Endodermal cell (in vitro differentiated cells): Measurements from ENCODE around the gene BBS9. TPM values are rescaled to one million over a fixed set of nuclear protein-coding genes. Genes with fewer than 3 reads are reported as not detected.

ENCODE experiments used
- DNase-seq: peaks from one replicate; pipeline ENCODE4 v3.0.0-alpha.2; 2017
- H3K27ac ChIP-seq: 2 replicates; pipeline ENCODE4 v1.5.1; 2013; ENCODE audit warnings: mild to moderate bottlenecking, low read depth, low read length, moderate library complexity
- H3K27me3 ChIP-seq: 2 replicates; pipeline ENCODE4 v1.6.1; 2013; ENCODE audit warnings: mild to moderate bottlenecking, low read length, moderate library complexity; ENCODE audit not compliant: insufficient read depth, control insufficient read depth, poor library complexity, severe bottlenecking
- H3K36me3 ChIP-seq: 2 replicates; pipeline ENCODE4 v1.7.0; 2013; ENCODE audit warnings: mild to moderate bottlenecking, low read length, moderate library complexity; ENCODE audit not compliant: control insufficient read depth, insufficient read depth
- H3K4me1 ChIP-seq: one replicate; pipeline ENCODE4 v1.7.0; 2013; ENCODE audit warnings: low read length; ENCODE audit not compliant: control insufficient read depth, insufficient read depth
- H3K4me3 ChIP-seq: 2 replicates; pipeline ENCODE4 v1.5.1; 2013; ENCODE audit warnings: mild to moderate bottlenecking, low read length, moderate library complexity
- H3K9ac ChIP-seq: 2 replicates; pipeline ENCODE4 v1.6.1; 2013; ENCODE audit warnings: mild to moderate bottlenecking, low read length, moderate library complexity; ENCODE audit not compliant: poor library complexity, severe bottlenecking; ENCODE audit errors: extremely low read depth
- H3K9me3 ChIP-seq: 2 replicates; pipeline ENCODE4 v1.6.1; 2013; ENCODE audit warnings: mild to moderate bottlenecking, low read length, moderate library complexity; ENCODE audit not compliant: control insufficient read depth
- H3K27ac Mint-ChIP-seq: 2 replicates; pipeline ENCODE4 v1.8.0; 2020; ENCODE audit warnings: mixed read lengths
- H3K27me3 Mint-ChIP-seq: 2 replicates; pipeline ENCODE4 v1.8.0; 2021; ENCODE audit warnings: mild to moderate bottlenecking, mixed read lengths; ENCODE audit not compliant: insufficient read depth
- H3K36me3 Mint-ChIP-seq: 2 replicates; pipeline ENCODE4 v1.8.0; 2020; ENCODE audit warnings: low read depth, mixed read lengths
- H3K4me1 Mint-ChIP-seq: 2 replicates; pipeline ENCODE4 v1.8.0; 2020; ENCODE audit warnings: mixed read lengths
- H3K4me3 Mint-ChIP-seq: 2 replicates; pipeline ENCODE4 v1.8.0; 2020; ENCODE audit warnings: mild to moderate bottlenecking, moderate library complexity, mixed read lengths
- H3K9me3 Mint-ChIP-seq: 2 replicates; pipeline ENCODE4 v1.8.0; 2020; ENCODE audit warnings: mild to moderate bottlenecking, mixed read lengths
- CTCF ChIP-seq: fragments of 200-600 bp; sonication (generic); conservative IDR thresholded peaks from 2 replicates; pipeline ENCODE4 v1.5.0; 2021; ENCODE audit warnings: antibody characterized with exemption, mild to moderate bottlenecking
- WGBS, 2 experiments: methylation state at CpG; one replicate each; pipeline versions ENCODE4 v1.1.5 to v1.1.7; 2013; ENCODE audit warnings: missing lambda C conversion rate in 2 of 2, mixed read lengths in 1 of 2; ENCODE audit not compliant: insufficient coverage in 1 of 2, insufficient read length in 1 of 2; 5-methylcytosine and 5-hydroxymethylcytosine counted together
- total RNA-seq, 2 donors: library from RNA; stranded (reverse); fragmentation: NEBNext Ultra II Directional in 1 of 2; extraction: Animal tissue kit (Norgen Biotek cat#: 25700) in 1 of 2; gene quantifications; 2 replicates in 1 of 2; 3 replicates in 1 of 2; pipeline ENCODE4 v1.2.1, GENCODE V29; 2021

Gene BBS9
- total RNA-seq, 2 donors from 2014 or later = 20.7 to 21.6 TPM

GRCh38 chr7:33142585-33142984 is 13.2 kb downstream of the BBS9 start:
- Mint-ChIP-seq H3K4me3 (no peak overlapping the region), H3K27ac (no peak overlapping the region), H3K27me3 (no peaks in the 10 kb centered on the region), H3K4me1 (peaks cover 4% of the 10 kb centered on the region), H3K9me3 (peaks cover 20% of the 10 kb centered on the region), H3K36me3 (peaks cover 7% of the 10 kb centered on the region)
- 75% methylated on average over 1 of the region's 1 CpG; no CpG with 5 or more reads in 1 of the 2 experiments for WGBS, 2 experiments
- Histone ChIP-seq H3K4me1 (no peaks in the 10 kb centered on the region), H3K9me3 (peaks cover 7% of the 10 kb centered on the region), H3K27me3 (peaks cover 6% of the 10 kb centered on the region), H3K36me3 (no peaks in the 10 kb centered on the region), H3K27ac (no peak overlapping the region), H3K9ac (no peak overlapping the region), H3K4me3 (no peak overlapping the region)
- TF ChIP-seq CTCF = no peak
- no peak for DNase-seq

- Mint-ChIP-seq H3K27ac (no peak overlapping the region), H3K36me3 (peaks cover 7% of the 10 kb centered on the region), H3K4me1 (peaks cover 4% of the 10 kb centered on the region), H3K4me3 (no peak overlapping the region), H3K27me3 (no peaks in the 10 kb centered on the region), H3K9me3 (peaks cover 20% of the 10 kb centered on the region)
- H3K4me1 ChIP-seq = no peaks in the 10 kb centered on the region
- H3K4me3 ChIP-seq = no peak overlapping the region
- peaks cover 7% of the 10 kb centered on the region for H3K9me3 ChIP-seq
- DNase-seq = no peak
- H3K27me3 ChIP-seq = peaks cover 19% of the 10 kb centered on the region
- no peak overlapping the region for H3K9ac ChIP-seq
- 94 to 97% methylated on average over 3 to 4 of the region's 4 CpGs for WGBS, 2 experiments
- no peaks in the 10 kb centered on the region for H3K36me3 ChIP-seq
- H3K27ac ChIP-seq = no peak overlapping the region
- TF ChIP-seq CTCF = no peak
These were observed 14.8 kb downstream of the BBS9 start for GRCh38 chr7:33143996-33144718.

- peaks cover 22% of the 10 kb centered on the region for H3K27me3 ChIP-seq
- Mint-ChIP-seq H3K4me1 (peaks cover 4% of the 10 kb centered on the region), H3K9me3 (peaks cover 20% of the 10 kb centered on the region), H3K27me3 (no peaks in the 10 kb centered on the region), H3K27ac (no peak overlapping the region), H3K4me3 (no peak overlapping the region), H3K36me3 (peaks cover 7% of the 10 kb centered on the region)
- H3K36me3 ChIP-seq = no peaks in the 10 kb centered on the region
- no peak overlapping the region for H3K9ac ChIP-seq
- peaks cover 7% of the 10 kb centered on the region for H3K9me3 ChIP-seq
- TF ChIP-seq CTCF = no peak
- DNase-seq = no peak
- no peaks in the 10 kb centered on the region for H3K4me1 ChIP-seq
- 93 to 100% methylated on average over 2 to 5 of the region's 5 CpGs for WGBS, 2 experiments
- H3K4me3 ChIP-seq = no peak overlapping the region
- no peak overlapping the region for H3K27ac ChIP-seq
These were observed 15.8 kb downstream of the BBS9 start for GRCh38 chr7:33145156-33145555.
